ENCODE measurements around the gene KCNN1. TPM values are rescaled to one million over a fixed set of nuclear protein-coding genes. Genes with fewer than 3 reads are reported as not detected.

The KCNN1 gene
- total and polyA plus RNA-seq, 4 donors, result 0.14 to 0.60 (median 0.19) TPM; not detected in 1

DNA sequence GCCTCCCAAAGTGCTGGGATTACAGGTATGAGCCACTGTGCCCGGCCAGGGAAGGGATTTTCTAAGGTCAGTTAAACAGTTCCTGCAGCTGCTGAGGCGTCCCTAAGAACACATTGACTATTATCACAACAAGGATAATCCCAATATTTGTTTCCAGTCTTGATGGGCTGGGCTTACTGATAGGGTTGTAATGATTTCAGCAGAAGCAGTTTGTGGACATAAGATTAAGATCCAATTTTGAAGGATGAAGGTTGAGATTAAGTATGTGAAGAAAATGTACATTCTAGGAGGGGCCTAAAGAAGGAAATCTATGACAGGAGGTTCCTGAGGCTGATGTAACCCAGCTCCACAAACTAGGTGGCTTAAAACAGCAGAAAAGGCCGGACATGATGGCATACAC is 44.8 kb upstream of the KCNN1 start:
- H3K36me3 ChIP-seq (ENCODE audit: control insufficient read depth in 4 of 4, insufficient read depth in 4 of 4, low read length in 4 of 4), result no peaks in the 10 kb centered on the region
- no peak overlapping the region for H3K9ac ChIP-seq (ENCODE audit: insufficient read depth in 1 of 2, low read length in 2 of 2)
- WGBS, 2 donors, result 69 to 82% methylated on average over 3 of the region's 3 CpGs
- no peaks in the 10 kb centered on the region for H3K4me1 ChIP-seq (ENCODE audit: control insufficient read depth in 5 of 5, insufficient read depth in 5 of 5, low read length in 5 of 5)
- peaks cover 0 to 3% (median 0%) of the 10 kb centered on the region in 4 donors for H3K9me3 ChIP-seq (ENCODE audit: control insufficient read depth in 4 of 4, insufficient read depth in 3 of 4, low read length in 3 of 4)
- no peak overlapping the region for H3K27ac ChIP-seq (ENCODE audit: low read depth in 1 of 2, low read length in 1 of 2)
- no peaks in the 10 kb centered on the region for H3K27me3 ChIP-seq (ENCODE audit: control insufficient read depth in 3 of 3, insufficient read depth in 3 of 3, low read length in 2 of 3)
- TF ChIP-seq, protein P1, sequence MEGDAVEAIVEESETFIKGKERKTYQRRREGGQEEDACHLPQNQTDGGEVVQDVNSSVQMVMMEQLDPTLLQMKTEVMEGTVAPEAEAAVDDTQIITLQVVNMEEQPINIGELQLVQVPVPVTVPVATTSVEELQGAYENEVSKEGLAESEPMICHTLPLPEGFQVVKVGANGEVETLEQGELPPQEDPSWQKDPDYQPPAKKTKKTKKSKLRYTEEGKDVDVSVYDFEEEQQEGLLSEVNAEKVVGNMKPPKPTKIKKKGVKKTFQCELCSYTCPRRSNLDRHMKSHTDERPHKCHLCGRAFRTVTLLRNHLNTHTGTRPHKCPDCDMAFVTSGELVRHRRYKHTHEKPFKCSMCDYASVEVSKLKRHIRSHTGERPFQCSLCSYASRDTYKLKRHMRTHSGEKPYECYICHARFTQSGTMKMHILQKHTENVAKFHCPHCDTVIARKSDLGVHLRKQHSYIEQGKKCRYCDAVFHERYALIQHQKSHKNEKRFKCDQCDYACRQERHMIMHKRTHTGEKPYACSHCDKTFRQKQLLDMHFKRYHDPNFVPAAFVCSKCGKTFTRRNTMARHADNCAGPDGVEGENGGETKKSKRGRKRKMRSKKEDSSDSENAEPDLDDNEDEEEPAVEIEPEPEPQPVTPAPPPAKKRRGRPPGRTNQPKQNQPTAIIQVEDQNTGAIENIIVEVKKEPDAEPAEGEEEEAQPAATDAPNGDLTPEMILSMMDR (IDR thresholded peaks at IDR 0.05; ENCODE audit: control extremely low read depth, extremely low read depth), result no peak
- no peak for DNase-seq
- no peak overlapping the region for H3K4me3 ChIP-seq
- ATAC-seq (ENCODE audit: insufficient read depth, low FRiP score), result no peak

DNA sequence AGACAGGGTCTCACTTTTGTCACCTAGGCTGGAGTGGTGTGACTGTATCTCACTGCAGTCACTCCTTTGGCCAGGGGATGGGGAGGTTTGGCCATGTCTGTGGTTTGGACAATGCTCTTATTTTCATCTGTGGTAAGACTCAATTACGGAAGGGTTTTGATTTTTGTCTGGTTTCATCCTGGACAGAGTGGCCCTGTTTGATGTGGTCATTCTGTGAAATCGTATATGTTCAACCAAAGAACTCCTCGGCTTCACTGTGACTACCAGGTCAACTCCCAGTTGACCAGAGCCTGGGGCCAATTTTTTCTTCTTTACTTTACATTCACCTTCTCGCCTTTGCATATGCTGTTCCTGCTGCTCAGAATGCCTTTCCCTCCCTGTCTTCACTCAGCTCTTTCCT is 40.9 kb upstream of the KCNN1 start:
- TF ChIP-seq, protein P1 (IDR thresholded peaks at IDR 0.05; ENCODE audit: control extremely low read depth, extremely low read depth), result no peak
- Histone ChIP-seq H3K27ac (ENCODE audit: low read depth in 1 of 2, low read length in 1 of 2) (no peak overlapping the region), H3K4me1 (ENCODE audit: control insufficient read depth in 5 of 5, insufficient read depth in 5 of 5, low read length in 5 of 5) (no peaks in the 10 kb centered on the region), H3K9ac (ENCODE audit: insufficient read depth in 1 of 2, low read length in 2 of 2) (no peak overlapping the region), H3K36me3 (ENCODE audit: control insufficient read depth in 4 of 4, insufficient read depth in 4 of 4, low read length in 4 of 4) (no peaks in the 10 kb centered on the region), H3K9me3 (ENCODE audit: control insufficient read depth in 4 of 4, insufficient read depth in 3 of 4, low read length in 3 of 4) (no peaks in the 10 kb centered on the region), H3K27me3 (ENCODE audit: control insufficient read depth in 3 of 3, insufficient read depth in 3 of 3, low read length in 2 of 3) (no peaks in the 10 kb centered on the region), H3K4me3 (no peak overlapping the region)
- no peak for DNase-seq
- 70 to 84% methylated on average over 4 of the region's 4 CpGs for WGBS, 2 donors
- ATAC-seq (ENCODE audit: insufficient read depth, low FRiP score), result no peak

DNA sequence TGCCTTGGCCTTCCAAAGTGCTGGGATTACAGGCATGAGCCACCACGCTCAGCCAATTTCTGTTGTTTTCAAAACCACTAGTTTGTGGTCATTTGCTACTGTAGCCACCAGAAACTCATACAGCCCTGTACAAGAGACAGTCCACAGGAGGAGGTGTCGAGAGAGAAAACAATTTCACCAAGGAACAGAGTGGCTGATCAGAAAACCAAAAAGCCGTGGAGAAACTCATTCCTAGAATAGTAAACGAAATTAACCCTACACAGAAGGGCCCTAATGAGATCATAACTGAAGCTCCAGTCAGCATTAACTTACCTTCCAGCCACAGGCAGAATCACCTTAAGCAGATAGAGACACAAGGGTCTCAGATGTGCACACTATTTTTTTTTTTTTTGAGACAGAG is 37.9 kb upstream of the KCNN1 start:
- Histone ChIP-seq H3K36me3 (ENCODE audit: control insufficient read depth in 4 of 4, insufficient read depth in 4 of 4, low read length in 4 of 4) (no peaks in the 10 kb centered on the region), H3K27ac (ENCODE audit: low read depth in 1 of 2, low read length in 1 of 2) (no peak overlapping the region), H3K4me1 (ENCODE audit: control insufficient read depth in 5 of 5, insufficient read depth in 5 of 5, low read length in 5 of 5) (peaks cover 0 to 13% (median 4%) of the 10 kb centered on the region in 5 donors), H3K27me3 (ENCODE audit: control insufficient read depth in 3 of 3, insufficient read depth in 3 of 3, low read length in 2 of 3) (no peaks in the 10 kb centered on the region), H3K4me3 (no peak overlapping the region), H3K9me3 (ENCODE audit: control insufficient read depth in 4 of 4, insufficient read depth in 3 of 4, low read length in 3 of 4) (no peaks in the 10 kb centered on the region), H3K9ac (ENCODE audit: insufficient read depth in 1 of 2, low read length in 2 of 2) (no peak overlapping the region)
- WGBS, 2 donors, result 68 to 74% methylated on average over 4 of the region's 4 CpGs
- DNase-seq (no peak), ATAC-seq (ENCODE audit: insufficient read depth, low FRiP score) (no peak)
- TF ChIP-seq, protein P1 (IDR thresholded peaks at IDR 0.05; ENCODE audit: control extremely low read depth, extremely low read depth), result no peak

DNA sequence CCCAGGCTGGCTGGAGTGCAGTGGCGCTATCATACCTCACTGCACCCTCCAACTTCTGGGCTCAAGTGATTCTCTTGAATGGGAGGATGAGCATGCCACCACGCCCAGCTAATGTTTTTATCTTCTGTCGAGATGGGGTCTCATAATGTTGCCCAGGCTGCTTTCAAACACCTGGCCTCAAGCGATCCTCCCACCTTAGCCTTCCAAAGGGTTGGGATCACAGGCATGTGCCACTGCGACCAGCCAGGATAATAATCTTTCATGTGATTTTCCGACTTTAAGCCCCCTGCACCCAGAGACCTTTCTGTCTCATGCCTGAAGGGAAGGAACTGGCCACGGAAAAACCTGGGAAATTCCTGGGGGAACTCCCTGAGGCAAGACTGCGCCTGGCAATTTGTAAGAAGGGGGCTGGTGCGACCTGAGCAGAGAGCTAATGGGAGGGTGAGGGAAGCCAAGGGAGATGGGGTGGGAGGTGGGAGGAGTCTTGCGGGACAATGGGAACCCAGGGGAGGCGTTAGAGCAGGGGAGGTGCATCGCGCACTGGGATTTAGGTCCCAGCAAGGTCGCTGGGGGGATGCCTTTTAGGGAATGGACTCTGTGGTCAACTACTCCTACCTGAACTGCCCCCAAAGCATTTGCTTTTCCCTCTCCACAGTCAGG is 35.2 kb upstream of the KCNN1 start:
- TF ChIP-seq, protein P1 (IDR thresholded peaks at IDR 0.05; ENCODE audit: control extremely low read depth, extremely low read depth), result no peak
- Histone ChIP-seq H3K36me3 (ENCODE audit: control insufficient read depth in 4 of 4, insufficient read depth in 4 of 4, low read length in 4 of 4) (peaks cover 0 to 8% (median 3%) of the 10 kb centered on the region in 4 donors), H3K9ac (ENCODE audit: insufficient read depth in 1 of 2, low read length in 2 of 2) (no peak overlapping the region), H3K27me3 (ENCODE audit: control insufficient read depth in 3 of 3, insufficient read depth in 3 of 3, low read length in 2 of 3) (no peaks in the 10 kb centered on the region), H3K9me3 (ENCODE audit: control insufficient read depth in 4 of 4, insufficient read depth in 3 of 4, low read length in 3 of 4) (no peaks in the 10 kb centered on the region), H3K4me3 (no peak overlapping the region), H3K4me1 (ENCODE audit: control insufficient read depth in 5 of 5, insufficient read depth in 5 of 5, low read length in 5 of 5) (peaks cover 0 to 13% (median 4%) of the 10 kb centered on the region in 5 donors), H3K27ac (ENCODE audit: low read depth in 1 of 2, low read length in 1 of 2) (no peak overlapping the region)
- ATAC-seq (ENCODE audit: insufficient read depth, low FRiP score), result no peak
- DNase-seq, result peak; percentile 20 to 49 (median 30)
- 27 to 39% methylated on average over 14 of the region's 14 CpGs for WGBS, 2 donors

Measured in lung (tissue), 12 donors.